Fibroblast of lung (primary cell): ENCODE data around the gene LARP6. TPM values are rescaled to one million over a fixed set of nuclear protein-coding genes. Genes with fewer than 3 reads are reported as not detected.

Experiments used
- DNase-seq, 2 donors: peaks; one replicate each; pipeline versions ENCODE4 v3.0.0 to v3.0.0-alpha.2; 2010; ENCODE audit warnings: low read depth in 2 of 2
- H2AFZ ChIP-seq: 2 replicates; pipeline ENCODE4 v1.5.1; 2012; ENCODE audit warnings: low read length, control low read depth, inconsistent platforms
- H3K27ac ChIP-seq: 2 replicates; pipeline ENCODE4 v1.5.1; 2011; ENCODE audit warnings: low read length, control low read depth; ENCODE audit not compliant: insufficient read depth
- H3K27me3 ChIP-seq: 2 replicates; pipeline ENCODE4 v1.5.1; 2011; ENCODE audit warnings: mild to moderate bottlenecking, low read length; ENCODE audit not compliant: control insufficient read depth, insufficient read depth
- H3K36me3 ChIP-seq: 2 replicates; pipeline ENCODE4 v1.5.1; 2011; ENCODE audit warnings: low read length; ENCODE audit not compliant: control insufficient read depth, insufficient read depth
- H3K4me1 ChIP-seq: 2 replicates; pipeline ENCODE4 v1.5.1; 2011; ENCODE audit warnings: low read length; ENCODE audit not compliant: control insufficient read depth, insufficient read depth; ENCODE audit errors: extremely low read depth
- H3K4me2 ChIP-seq: 2 replicates; pipeline ENCODE4 v1.5.1; 2011; ENCODE audit warnings: low read length, control low read depth; ENCODE audit not compliant: insufficient read depth; ENCODE audit errors: extremely low read depth
- H3K4me3 ChIP-seq, 4 experiments: fragments of 200-600 bp in 1 of 4; sonication (generic) in 1 of 4; replicated peaks in 1 of 4; 2 replicates each; pipeline ENCODE4 v1.5.1; 2011 to 2016; ENCODE audit warnings: low read length in 4 of 4, low read depth in 3 of 4, mild to moderate bottlenecking in 3 of 4, control low read depth in 2 of 4, inconsistent platforms in 1 of 4, mixed read lengths in 1 of 4; ENCODE audit not compliant: insufficient read depth in 1 of 4; ENCODE audit errors: control extremely low read depth in 1 of 4
- H3K79me2 ChIP-seq: 2 replicates; pipeline ENCODE4 v1.5.1; 2012; ENCODE audit warnings: mild to moderate bottlenecking, low read length, inconsistent platforms; ENCODE audit not compliant: control insufficient read depth, insufficient read depth
- H3K9ac ChIP-seq: 2 replicates; pipeline ENCODE4 v1.5.1; 2011; ENCODE audit warnings: mild to moderate bottlenecking, low read length, control low read depth; ENCODE audit not compliant: insufficient read depth
- H3K9me3 ChIP-seq: 2 replicates; pipeline ENCODE4 v1.5.1; 2012; ENCODE audit warnings: low read depth, low read length; ENCODE audit not compliant: control insufficient read depth, insufficient read depth
- H4K20me1 ChIP-seq: 2 replicates; pipeline ENCODE4 v1.5.1; 2011; ENCODE audit warnings: low read length; ENCODE audit not compliant: control insufficient read depth, insufficient read depth; ENCODE audit errors: extremely low read depth
- EZH2 ChIP-seq: IDR thresholded peaks from 2 replicates; pipeline ENCODE4 v1.5.1; 2012; ENCODE audit warnings: low read length, control low read depth, mild to moderate bottlenecking; ENCODE audit errors: missing control alignments
- polyA plus RNA-seq, 2 donors: library from polyadenylated mRNA; depleted of rRNA in 1 of 2; stranded (reverse) in 1 of 2; unstranded in 1 of 2; fragments of >200 nt; gene quantifications; 2 replicates each; pipeline ENCODE4 v1.2.1, GENCODE V29; 2011 to 2012; ENCODE audit warnings: missing spikeins in 1 of 2
- total RNA-seq: library from RNA; depleted of rRNA; stranded (reverse); fragments of >200 nt; gene quantifications from 2 replicates; pipeline ENCODE4 v1.2.1, GENCODE V29; 2014
- TF ChIP-seq, protein P1 (sequence below), 2 donors: IDR thresholded peaks in 1 of 2; conservative IDR thresholded peaks in 1 of 2; 1 replicate in 1 of 2; 2 replicates in 1 of 2; pipeline ENCODE4 v1.5.1; 2011 to 2012; ENCODE audit warnings: low read length in 2 of 2, control low read depth in 1 of 2, inconsistent platforms in 1 of 2, low read depth in 1 of 2, mild to moderate bottlenecking in 1 of 2

Gene LARP6
- total and polyA plus RNA-seq, 2 donors (not counting 1 experiment from before 2014, with no cell fraction given): 108 to 160 TPM

DNA sequence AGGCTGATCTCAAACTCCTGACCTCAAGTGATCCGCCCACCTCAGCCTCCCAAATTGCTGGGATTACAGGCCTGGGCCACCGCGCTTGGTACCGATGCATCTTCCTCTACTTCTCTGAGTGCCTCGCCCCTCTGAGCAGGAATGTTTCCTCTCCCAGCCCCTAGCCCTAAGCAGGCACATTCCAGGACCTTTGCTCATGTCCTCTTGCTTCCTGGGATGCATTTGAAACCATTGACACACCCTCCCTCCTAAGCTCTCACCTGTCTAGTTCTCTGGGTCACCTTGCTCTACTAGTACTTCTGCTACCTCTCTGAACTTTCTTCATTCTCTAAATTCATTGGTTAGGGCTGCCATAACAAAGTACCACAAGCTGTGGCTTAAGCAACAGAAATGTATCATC, 72.7 kb downstream of the LARP6 start:
- Histone ChIP-seq H3K4me1 (peaks cover 16% of the 10 kb centered on the region), H3K4me3 (no peak overlapping the region), H3K4me2 (no peak overlapping the region), H2AFZ (no peak overlapping the region), H3K36me3 (no peaks in the 10 kb centered on the region), H3K79me2 (no peaks in the 10 kb centered on the region), H3K9me3 (no peaks in the 10 kb centered on the region), H3K27ac (no peak overlapping the region), H3K27me3 (no peaks in the 10 kb centered on the region), H4K20me1 (no peaks in the 10 kb centered on the region), H3K9ac (no peak overlapping the region)
- TF ChIP-seq, protein P1, sequence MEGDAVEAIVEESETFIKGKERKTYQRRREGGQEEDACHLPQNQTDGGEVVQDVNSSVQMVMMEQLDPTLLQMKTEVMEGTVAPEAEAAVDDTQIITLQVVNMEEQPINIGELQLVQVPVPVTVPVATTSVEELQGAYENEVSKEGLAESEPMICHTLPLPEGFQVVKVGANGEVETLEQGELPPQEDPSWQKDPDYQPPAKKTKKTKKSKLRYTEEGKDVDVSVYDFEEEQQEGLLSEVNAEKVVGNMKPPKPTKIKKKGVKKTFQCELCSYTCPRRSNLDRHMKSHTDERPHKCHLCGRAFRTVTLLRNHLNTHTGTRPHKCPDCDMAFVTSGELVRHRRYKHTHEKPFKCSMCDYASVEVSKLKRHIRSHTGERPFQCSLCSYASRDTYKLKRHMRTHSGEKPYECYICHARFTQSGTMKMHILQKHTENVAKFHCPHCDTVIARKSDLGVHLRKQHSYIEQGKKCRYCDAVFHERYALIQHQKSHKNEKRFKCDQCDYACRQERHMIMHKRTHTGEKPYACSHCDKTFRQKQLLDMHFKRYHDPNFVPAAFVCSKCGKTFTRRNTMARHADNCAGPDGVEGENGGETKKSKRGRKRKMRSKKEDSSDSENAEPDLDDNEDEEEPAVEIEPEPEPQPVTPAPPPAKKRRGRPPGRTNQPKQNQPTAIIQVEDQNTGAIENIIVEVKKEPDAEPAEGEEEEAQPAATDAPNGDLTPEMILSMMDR (conservative IDR thresholded peaks at IDR 0.05 in 1 of 2, IDR thresholded peaks at IDR 0.05 in 1 of 2; ENCODE audit: low read depth in 1 of 2, low read length in 2 of 2): no peak
- no peak for TF ChIP-seq EZH2
- DNase-seq: no peak

Other genes with a start within 250 kb of the LARP6 start
- gene UACA, start 90.6 kb downstream of the LARP6 start, total RNA-seq: 107 and 187 TPM in 2 replicates
- 136 and 170 TPM in 2 replicates for gene UACA, start 90.6 kb downstream of the LARP6 start, polyA plus RNA-seq
- gene THAP10, start 38.3 kb upstream of the LARP6 start, total RNA-seq: 2.3 and 5.0 TPM in 2 replicates
- 4.6 and 7.9 TPM in 2 replicates for gene THAP10, start 38.3 kb upstream of the LARP6 start, polyA plus RNA-seq
- gene LRRC49, start 38.7 kb upstream of the LARP6 start, total RNA-seq: 20.5 and 31.5 TPM in 2 replicates
- gene LRRC49, start 38.7 kb upstream of the LARP6 start, polyA plus RNA-seq: 10.0 and 16.2 TPM in 2 replicates